GM18907 (cell line): ENCODE data around the gene DIS3L2.

Experiments used
- ATAC-seq: cut with Tn5 transposase; IDR thresholded peaks from one replicate; pipeline ENCODE4 v1.9.1; 2021; ENCODE audit warnings: mild to moderate bottlenecking, moderate library complexity; ENCODE audit not compliant: unreplicated experiment

The DIS3L2 gene

GRCh38 chr2:231951452-231952035 lies 10.0 kb upstream of the DIS3L2 start:
- no peak for ATAC-seq

GRCh38 chr2:231955758-231956472 lies 5.6 kb upstream of the DIS3L2 start:
- no peak for ATAC-seq

GRCh38 chr2:231957913-231958763 lies 3.4 kb upstream of the DIS3L2 start:
- ATAC-seq = no peak

GRCh38 chr2:231960810-231961348 lies 634 bp upstream of the DIS3L2 start:
- ATAC-seq = no peak

- ATAC-seq = no peak
These were observed 3.6 kb downstream of the DIS3L2 start for GRCh38 chr2:231965102-231965501.

GRCh38 chr2:231966886-231967285 lies 5.4 kb downstream of the DIS3L2 start:
- no peak for ATAC-seq

- ATAC-seq = no peak
These were observed 7.3 kb downstream of the DIS3L2 start for GRCh38 chr2:231968820-231969219.

- no peak for ATAC-seq
These were observed 8.9 kb downstream of the DIS3L2 start for GRCh38 chr2:231970461-231970860.

GRCh38 chr2:231975001-231975400 lies 13.5 kb downstream of the DIS3L2 start:
- no peak for ATAC-seq

GRCh38 chr2:231977430-231977829 lies 15.9 kb downstream of the DIS3L2 start:
- no peak for ATAC-seq

GRCh38 chr2:231984992-231985391 lies 23.5 kb downstream of the DIS3L2 start:
- no peak for ATAC-seq

GRCh38 chr2:231985823-231986261 lies 24.3 kb downstream of the DIS3L2 start:
- no peak for ATAC-seq

- no peak for ATAC-seq
These were observed 25.7 kb downstream of the DIS3L2 start for GRCh38 chr2:231987124-231987727.

- ATAC-seq = no peak
These were observed 26.8 kb downstream of the DIS3L2 start for GRCh38 chr2:231988179-231988866.

GRCh38 chr2:231991664-231992063 lies 30.2 kb downstream of the DIS3L2 start:
- no peak for ATAC-seq

- no peak for ATAC-seq
These were observed 31.4 kb downstream of the DIS3L2 start for GRCh38 chr2:231992888-231993287.

GRCh38 chr2:231996797-231997540 lies 35.5 kb downstream of the DIS3L2 start:
- no peak for ATAC-seq

- ATAC-seq = no peak
These were observed 36.5 kb downstream of the DIS3L2 start for GRCh38 chr2:231998046-231998445.

GRCh38 chr2:232000439-232000838 lies 38.9 kb downstream of the DIS3L2 start:
- ATAC-seq = no peak

GRCh38 chr2:232001073-232001472 lies 39.6 kb downstream of the DIS3L2 start:
- no peak for ATAC-seq
